Prostate gland (tissue), 2 donors: ENCODE results near the gene CNGA4. TPM values are rescaled to one million over a fixed set of nuclear protein-coding genes. Genes with fewer than 3 reads are reported as not detected.

Source experiments
- DNase-seq: peaks from one replicate; pipeline ENCODE4 v3.0.0-alpha.2; 2019; ENCODE audit warnings: low spot score
- H3K27ac ChIP-seq, 2 donors: fragments of 200-600 bp; sonication (generic); 2 replicates each; pipeline ENCODE4 v1.5.1; 2017 to 2019
- H3K27me3 ChIP-seq: fragments of 200-600 bp; sonication (generic); replicated peaks from 2 replicates; pipeline ENCODE4 v1.5.1; 2019; ENCODE audit not compliant: insufficient read depth
- H3K36me3 ChIP-seq, 2 donors: fragments of 200-600 bp; sonication (generic); 1 replicate in 1 of 2; 2 replicates in 1 of 2; pipeline versions ENCODE4 v1.5.1 to v1.8.1; 2017 to 2019
- H3K4me1 ChIP-seq: fragments of 200-600 bp; sonication (generic); replicated peaks from 2 replicates; pipeline ENCODE4 v1.5.1; 2019
- H3K4me3 ChIP-seq, 2 donors: fragments of 200-600 bp; sonication (generic); 2 replicates each; pipeline ENCODE4 v1.5.1; 2017 to 2019
- H3K9me3 ChIP-seq: fragments of 200-600 bp; sonication (generic); 2 replicates; pipeline ENCODE4 v1.5.1; 2017
- POLR2A ChIP-seq: fragments of 450-650 bp; IDR thresholded peaks from one replicate; pipeline ENCODE4 v1.6.1; 2016; ENCODE audit warnings: antibody characterized with exemption, mild to moderate bottlenecking
- POLR2AphosphoS5 ChIP-seq: sonication (generic); formaldehyde crosslinking; IDR thresholded peaks from one replicate; pipeline ENCODE4 v1.6.1; 2017; ENCODE audit warnings: antibody characterized with exemption
- WGBS: methylation state at CpG from one replicate; pipeline ENCODE4 v1.1.5; 2018; 5-methylcytosine and 5-hydroxymethylcytosine counted together
- intact Hi-C: fragments of 100-400 bp; cut with DNase I; formaldehyde crosslinking; loops from one replicate; pipeline ENCODE4 v1.14.2; 2022
- total RNA-seq, 2 donors: library from RNA; depleted of rRNA; stranded (reverse); fragments of >200 nt; gene quantifications; one replicate each; pipeline ENCODE4 v1.1.0, GENCODE V29; 2016
- TF ChIP-seq, protein P1 (sequence below), 4 experiments: fragments of 200-600 bp in 2 of 4; fragments of 450-650 bp in 2 of 4; sonication (generic) in 2 of 4; IDR thresholded peaks; 1 replicate in 3 of 4; 2 replicates in 1 of 4; pipeline ENCODE4 v1.5.1; 2016 to 2019; ENCODE audit warnings: antibody characterized with exemption in 4 of 4, mild to moderate bottlenecking in 2 of 4, moderate library complexity in 2 of 4

Gene CNGA4, protein sequence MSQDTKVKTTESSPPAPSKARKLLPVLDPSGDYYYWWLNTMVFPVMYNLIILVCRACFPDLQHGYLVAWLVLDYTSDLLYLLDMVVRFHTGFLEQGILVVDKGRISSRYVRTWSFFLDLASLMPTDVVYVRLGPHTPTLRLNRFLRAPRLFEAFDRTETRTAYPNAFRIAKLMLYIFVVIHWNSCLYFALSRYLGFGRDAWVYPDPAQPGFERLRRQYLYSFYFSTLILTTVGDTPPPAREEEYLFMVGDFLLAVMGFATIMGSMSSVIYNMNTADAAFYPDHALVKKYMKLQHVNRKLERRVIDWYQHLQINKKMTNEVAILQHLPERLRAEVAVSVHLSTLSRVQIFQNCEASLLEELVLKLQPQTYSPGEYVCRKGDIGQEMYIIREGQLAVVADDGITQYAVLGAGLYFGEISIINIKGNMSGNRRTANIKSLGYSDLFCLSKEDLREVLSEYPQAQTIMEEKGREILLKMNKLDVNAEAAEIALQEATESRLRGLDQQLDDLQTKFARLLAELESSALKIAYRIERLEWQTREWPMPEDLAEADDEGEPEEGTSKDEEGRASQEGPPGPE
- total RNA-seq: 1 to 10 TPM in 1 of 2 donors, under 1 TPM in 1; 0.27 to 2.0 TPM

GRCh38 chr11:6238902-6239301, at the start of gene CNGA4:
Gene CNGA4 (plus strand): TSS chr11:6239089. CDS start chr11:6239207, 118 bp downstream.
- Histone ChIP-seq H3K36me3 (no peaks in the 10 kb centered on the region), H3K4me3 (no peak within 1 kb of the TSS), H3K9me3 (no peaks in the 10 kb centered on the region), H3K27ac (no peak within 1 kb of the TSS), H3K27me3 (no peaks in the 10 kb centered on the region), H3K4me1 (no peaks in the 10 kb centered on the region)
- 100% methylated on average over 1 of the region's 1 CpG for WGBS
- TF ChIP-seq, protein P1, sequence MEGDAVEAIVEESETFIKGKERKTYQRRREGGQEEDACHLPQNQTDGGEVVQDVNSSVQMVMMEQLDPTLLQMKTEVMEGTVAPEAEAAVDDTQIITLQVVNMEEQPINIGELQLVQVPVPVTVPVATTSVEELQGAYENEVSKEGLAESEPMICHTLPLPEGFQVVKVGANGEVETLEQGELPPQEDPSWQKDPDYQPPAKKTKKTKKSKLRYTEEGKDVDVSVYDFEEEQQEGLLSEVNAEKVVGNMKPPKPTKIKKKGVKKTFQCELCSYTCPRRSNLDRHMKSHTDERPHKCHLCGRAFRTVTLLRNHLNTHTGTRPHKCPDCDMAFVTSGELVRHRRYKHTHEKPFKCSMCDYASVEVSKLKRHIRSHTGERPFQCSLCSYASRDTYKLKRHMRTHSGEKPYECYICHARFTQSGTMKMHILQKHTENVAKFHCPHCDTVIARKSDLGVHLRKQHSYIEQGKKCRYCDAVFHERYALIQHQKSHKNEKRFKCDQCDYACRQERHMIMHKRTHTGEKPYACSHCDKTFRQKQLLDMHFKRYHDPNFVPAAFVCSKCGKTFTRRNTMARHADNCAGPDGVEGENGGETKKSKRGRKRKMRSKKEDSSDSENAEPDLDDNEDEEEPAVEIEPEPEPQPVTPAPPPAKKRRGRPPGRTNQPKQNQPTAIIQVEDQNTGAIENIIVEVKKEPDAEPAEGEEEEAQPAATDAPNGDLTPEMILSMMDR (IDR thresholded peaks at IDR 0.05): no peak
- TF ChIP-seq POLR2A (no peak), POLR2AphosphoS5 (no peak)
- no peak for DNase-seq
- intact Hi-C loops: no loop called here

DNA sequence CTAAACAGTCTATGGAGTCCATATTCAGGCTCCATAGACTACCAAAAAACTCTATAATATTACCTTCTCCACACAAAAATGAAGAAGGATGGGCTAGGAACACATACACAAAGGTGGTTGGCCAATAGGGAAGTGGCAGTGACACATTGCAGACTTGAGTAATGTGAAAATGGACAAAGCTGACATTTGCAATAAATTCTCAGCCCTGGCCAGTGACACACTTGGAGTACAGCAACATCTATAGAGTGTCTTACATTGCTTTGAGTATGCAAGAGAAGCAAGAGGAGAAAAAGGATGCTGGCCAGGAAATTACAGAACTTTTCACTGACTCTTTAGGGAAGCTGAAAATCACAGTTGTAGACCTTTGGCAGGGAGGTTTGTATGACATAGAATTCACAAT, 47.1 kb upstream of the CNGA4 start:
- Histone ChIP-seq H3K4me1 (no peaks in the 10 kb centered on the region), H3K36me3 (no peaks in the 10 kb centered on the region), H3K4me3 (no peak overlapping the region), H3K27me3 (no peaks in the 10 kb centered on the region), H3K27ac (no peak overlapping the region), H3K9me3 (no peaks in the 10 kb centered on the region)
- TF ChIP-seq POLR2A (no peak), POLR2AphosphoS5 (no peak)
- TF ChIP-seq, protein P1 (IDR thresholded peaks at IDR 0.05): no peak
- DNase-seq: no peak
- intact Hi-C loops: no loop called here

GRCh38 chr11:6194065-6194581, 44.8 kb upstream of the CNGA4 start:
- Histone ChIP-seq H3K4me3 (no peak overlapping the region), H3K27me3 (no peaks in the 10 kb centered on the region), H3K4me1 (no peaks in the 10 kb centered on the region), H3K36me3 (no peaks in the 10 kb centered on the region), H3K27ac (no peak overlapping the region), H3K9me3 (no peaks in the 10 kb centered on the region)
- WGBS: 71% methylated on average over 1 of the region's 1 CpG
- TF ChIP-seq, protein P1 (IDR thresholded peaks at IDR 0.05): no peak
- TF ChIP-seq POLR2AphosphoS5 (no peak), POLR2A (no peak)
- DNase-seq: no peak
- intact Hi-C loops: no loop called here

DNA sequence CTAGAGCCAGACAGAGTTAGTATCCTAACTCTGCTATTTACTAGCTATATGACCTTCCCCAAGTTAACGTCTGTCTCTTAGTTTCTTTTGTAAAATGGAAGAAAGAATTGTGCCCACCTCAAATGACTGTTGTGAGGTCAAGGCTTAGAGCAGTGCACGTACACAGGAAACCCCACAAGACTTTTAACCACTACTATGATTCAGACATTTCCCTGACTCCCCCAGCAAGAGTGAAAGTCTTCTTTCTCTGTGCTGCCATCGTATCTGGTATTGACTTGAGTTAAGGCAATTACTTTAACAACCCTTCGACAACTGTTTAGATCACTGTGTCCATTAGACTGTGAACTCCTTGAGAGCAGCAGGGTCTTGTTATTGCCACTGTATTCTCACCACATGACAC, 42.5 kb upstream of the CNGA4 start:
- no peaks in the 10 kb centered on the region for H3K27me3 ChIP-seq
- TF ChIP-seq, protein P1 (IDR thresholded peaks at IDR 0.05): no peak
- no peak for TF ChIP-seq POLR2AphosphoS5
- no peak for TF ChIP-seq POLR2A
- DNase-seq: no peak
- whole genome bisulfite sequencing: 27% methylated on average over 4 of the region's 4 CpGs
- no peak overlapping the region for H3K27ac ChIP-seq
- no peaks in the 10 kb centered on the region for H3K4me1 ChIP-seq
- no peak overlapping the region for H3K4me3 ChIP-seq
- no peaks in the 10 kb centered on the region for H3K36me3 ChIP-seq
- intact Hi-C loops: no loop called here
- no peaks in the 10 kb centered on the region for H3K9me3 ChIP-seq
